Measurements from ENCODE around the gene CA10.

The CA10 gene

DNA sequence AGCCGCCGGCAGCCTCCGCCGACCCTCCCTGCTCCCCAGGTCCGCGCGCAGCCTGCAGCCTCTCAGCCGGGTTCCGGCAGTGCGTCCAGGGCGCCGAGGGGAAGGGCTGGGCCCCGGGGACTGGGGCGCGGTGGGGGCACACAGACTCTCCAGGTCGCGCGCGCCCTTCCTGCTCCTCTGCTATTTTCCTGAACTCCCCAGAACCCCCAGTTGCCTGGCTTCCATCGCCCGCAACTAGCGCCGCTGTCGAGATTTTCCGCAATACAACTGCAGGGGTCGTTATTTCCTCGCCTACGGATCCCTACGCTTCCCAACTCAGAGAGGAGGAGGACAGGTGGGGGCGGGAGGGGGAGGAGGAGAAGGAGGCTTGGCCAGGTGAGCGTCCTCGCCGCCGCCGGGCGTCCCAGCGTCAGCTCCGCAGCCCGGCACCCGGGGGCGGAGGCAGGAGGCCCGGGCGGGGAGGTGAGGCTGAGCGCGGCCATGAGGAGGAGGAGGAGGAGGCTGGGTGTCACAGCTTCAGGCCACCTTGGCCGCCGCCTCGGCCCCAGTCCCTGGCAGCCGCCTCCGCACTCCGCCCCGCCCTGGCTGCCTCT, at the start of gene CA10:
Gene CA10 (minus strand): TSS at position 265 of the 593 bp plus-strand sequence.
- DNase-seq (ENCODE audit: low read depth) = no peak

DNA sequence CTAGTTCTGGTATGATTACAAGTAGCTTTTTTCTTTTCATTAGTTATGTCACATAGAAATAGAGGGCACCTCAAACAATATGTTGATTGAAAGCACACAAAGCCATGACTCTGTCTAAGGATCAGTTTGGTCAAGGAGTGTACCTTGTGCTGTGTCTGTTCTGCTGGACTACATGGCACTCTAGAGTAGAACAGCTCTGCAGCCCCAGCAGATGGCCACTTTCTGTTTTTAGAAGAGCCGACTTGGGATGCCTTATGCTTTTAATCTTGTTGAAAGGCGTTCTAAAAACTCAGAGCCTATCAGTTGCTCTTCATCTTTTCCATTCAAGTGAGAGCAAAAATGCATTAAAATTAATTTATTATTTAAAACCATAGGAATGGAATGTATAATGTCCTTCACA, 49.3 kb upstream of the CA10 start:
- no peak for DNase-seq (ENCODE audit: low read depth)

DNA sequence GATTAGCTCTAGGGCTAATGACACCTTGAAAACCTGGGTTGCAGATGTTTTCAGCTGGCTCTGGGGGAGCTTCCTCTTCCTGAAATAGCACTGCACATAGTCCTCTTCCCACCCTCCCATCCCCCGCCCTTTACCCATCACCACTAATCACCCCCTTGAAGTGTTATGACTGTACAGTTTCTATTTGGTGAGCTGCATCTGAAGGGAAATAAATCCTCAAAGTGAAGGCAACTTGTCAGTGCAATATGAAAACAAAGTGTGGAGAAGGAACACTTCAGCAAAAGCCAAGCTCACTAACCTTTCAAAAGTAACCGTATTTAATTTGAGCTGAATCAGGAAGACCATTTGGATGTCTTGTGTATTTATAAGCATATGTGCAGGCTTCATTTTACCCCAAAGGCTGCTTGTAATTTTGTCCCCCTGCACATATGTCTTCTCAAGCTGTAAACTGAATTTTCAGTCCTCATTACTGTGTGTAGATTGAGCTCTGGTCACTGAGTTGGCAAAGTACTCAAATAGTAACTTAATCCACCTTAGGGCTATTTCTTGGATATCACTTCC, 44.1 kb upstream of the CA10 start:
- DNase-seq (ENCODE audit: low read depth) = no peak

DNA sequence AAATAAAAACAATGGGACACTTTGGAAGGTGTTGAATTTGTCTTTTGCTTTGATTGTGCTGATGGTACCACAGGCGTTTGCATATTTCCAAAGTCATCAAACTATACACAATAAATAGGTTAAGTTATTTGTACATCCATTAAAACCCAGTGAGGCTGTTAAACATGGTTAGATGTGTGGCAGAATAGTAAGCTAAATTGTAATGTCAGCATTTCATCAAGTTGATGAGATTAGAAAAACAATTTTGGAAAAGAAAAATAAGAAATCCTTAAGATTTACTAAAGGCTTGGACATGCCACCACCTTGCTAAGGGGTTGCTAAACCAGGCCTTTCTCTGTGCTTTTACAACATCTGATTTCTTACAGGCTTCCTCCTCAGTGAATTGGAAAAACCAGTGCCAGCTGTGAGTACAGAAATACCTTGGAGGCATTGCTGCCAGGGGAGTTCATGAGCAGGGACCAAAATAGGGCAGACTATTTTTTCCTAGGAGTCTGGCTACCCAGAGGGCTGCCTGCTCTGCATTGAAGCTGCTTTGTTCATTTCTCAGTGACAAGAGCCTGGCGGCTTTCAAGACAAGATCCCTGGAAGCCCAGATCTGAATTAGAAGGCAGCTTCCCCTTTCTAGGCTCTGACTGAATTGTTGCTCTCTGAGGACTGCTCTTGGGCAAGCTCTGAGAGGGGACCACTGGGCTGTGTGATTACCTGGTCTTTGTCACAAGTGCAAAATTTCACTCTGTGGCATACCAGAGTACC, 43.4 kb upstream of the CA10 start:
- DNase-seq (ENCODE audit: low read depth) = no peak

DNA sequence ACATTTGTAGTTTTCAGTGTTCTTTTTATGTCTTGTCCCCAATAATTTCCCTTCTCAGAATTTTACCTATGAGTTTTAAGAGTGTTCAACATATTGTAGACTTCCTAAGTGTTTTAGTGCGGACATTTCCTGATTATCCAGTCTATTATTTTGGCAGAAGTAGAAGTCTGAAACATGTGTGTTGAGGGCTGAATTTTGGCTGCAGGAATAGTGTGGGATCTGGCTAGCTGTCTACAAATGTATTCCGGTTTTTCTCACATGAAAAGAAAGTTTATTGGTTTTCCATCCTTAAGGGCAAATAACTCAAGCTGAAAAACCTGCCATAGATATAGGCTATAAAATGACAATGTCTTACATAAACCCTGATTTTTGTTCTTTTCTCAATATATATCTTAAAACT, 33.0 kb upstream of the CA10 start:
- no peak for DNase-seq (ENCODE audit: low read depth)

DNA sequence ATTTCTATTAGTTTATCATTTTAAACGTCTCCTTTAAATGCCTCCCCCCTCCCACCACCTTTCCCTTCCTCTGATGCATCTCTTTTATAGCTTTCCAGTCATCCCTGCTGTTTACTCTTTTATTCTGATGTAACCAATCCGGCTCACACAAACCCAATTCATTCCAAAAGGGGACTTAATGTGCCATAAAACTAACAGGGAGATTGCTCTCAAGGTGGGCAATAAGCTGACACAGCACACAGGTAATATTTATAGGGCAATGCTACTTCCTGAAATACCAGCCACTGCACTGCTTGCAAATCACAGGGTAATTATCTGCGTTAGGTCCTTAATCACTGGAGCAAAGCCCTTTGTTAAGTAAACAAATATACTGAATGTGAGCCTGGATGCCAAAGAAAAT, 23.3 kb upstream of the CA10 start:
- no peak for DNase-seq (ENCODE audit: low read depth)

DNA sequence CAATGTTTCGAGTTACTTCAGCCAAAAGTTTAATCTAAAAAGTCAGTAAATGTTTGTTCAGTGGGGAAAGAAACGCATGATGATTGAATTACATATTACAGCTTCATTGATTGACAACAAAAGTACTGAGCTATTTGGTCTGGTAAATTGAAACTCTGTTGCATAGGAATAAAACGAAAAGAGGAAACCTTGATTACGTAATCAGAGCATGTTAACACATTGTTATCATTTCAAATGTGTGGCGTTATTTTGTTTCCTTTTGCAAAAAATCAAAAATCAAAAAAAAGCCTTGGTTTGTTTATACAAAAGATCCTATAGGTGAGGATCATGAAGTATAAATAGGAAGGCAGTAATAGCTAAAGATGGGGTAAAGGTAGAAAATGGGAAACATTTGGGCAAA, 19.5 kb upstream of the CA10 start:
- no peak for DNase-seq (ENCODE audit: low read depth)

DNA sequence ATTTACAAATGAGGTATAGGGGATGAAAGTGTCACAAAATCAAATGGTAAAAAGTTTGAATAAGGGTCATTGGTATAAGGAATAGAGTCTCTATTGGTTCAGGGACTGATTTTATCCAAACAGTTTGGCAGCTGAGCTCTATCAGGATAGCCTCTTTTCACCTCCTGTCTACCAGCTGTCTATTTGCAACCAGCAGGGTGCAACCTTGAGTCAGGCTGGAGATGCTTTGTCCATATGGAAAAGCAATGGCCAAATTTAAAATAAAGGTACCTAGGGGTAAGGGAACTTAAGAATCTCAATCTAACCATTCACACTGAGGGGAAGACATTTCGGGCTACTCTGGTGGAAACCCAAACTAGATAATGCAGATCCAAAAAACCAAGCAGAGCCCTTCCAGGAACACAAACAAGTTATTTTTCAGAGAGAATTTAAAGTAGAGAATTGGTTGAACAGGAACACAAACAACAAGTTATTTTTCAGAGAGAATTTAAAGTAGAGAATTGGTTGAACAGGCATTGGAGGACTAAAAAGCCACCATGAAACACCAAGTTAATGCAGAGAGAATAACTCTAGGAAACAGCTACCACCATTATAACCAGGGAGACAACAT, 12.6 kb upstream of the CA10 start:
- DNase-seq (ENCODE audit: low read depth) = no peak

DNA sequence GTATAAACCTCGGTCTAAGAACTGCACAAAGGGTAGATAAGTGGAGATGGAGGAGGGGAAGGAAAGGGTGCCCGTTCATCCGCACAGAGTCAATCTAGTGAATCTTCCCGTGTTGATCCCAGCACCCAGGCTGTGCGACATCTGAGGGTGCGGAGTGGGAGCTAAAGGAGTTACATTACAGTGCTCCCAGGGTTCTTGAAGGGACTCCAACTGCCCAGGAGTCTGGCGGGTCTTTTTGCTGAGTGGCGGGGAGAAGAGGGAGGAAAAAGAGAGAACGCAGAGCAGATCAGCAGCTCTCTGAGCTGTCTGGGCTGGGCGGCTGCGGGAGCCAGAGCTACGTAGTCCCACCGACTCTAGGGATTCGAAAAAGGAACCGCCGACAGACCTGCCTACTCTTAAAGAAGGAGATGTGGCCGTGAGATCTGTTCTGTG, 1.6 kb upstream of the CA10 start:
- no peak for DNase-seq (ENCODE audit: low read depth)

DNA sequence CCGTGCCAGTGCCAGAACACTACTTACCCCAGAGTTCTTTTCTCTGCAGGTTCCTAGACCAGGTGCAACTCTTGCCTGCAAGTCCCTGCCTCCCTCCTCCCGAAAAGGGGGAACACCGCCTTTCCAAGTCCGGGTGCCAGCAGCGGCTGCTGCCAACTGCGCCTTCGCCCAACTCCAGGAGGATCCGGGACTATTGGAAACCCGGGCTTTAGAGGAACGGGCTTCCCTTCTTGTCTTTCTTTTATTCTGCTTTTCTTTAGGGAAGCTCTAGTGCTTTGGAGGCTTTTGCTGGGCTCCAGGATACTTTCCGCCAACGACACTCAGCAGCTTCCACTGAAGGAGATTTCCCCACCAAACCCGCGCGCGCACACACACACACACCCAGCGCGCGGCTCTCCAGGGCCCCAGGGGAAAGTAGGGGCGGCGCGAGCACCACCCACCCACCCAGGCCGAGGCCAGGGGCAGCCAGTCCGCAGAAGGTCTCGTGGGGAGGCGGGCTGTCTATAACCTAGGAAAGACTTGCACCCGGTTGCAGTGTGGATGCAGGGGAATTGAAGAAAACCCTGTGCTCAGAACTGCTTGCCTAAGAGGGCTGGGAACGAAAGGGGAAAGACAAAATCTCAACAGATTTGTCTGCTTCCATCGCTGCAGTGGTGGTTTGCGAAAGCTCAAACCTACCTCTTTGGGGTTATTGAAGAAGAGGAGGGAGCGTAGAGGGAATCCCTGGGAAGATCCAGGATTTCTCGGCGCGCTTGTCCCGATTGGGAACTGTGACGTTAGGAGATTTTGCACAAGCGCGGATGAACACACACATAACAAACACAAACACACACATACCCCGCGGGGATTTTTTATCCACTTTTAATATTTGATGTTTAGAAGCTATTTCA, 977 bp upstream of the CA10 start:
- no peak for DNase-seq (ENCODE audit: low read depth)

DNA sequence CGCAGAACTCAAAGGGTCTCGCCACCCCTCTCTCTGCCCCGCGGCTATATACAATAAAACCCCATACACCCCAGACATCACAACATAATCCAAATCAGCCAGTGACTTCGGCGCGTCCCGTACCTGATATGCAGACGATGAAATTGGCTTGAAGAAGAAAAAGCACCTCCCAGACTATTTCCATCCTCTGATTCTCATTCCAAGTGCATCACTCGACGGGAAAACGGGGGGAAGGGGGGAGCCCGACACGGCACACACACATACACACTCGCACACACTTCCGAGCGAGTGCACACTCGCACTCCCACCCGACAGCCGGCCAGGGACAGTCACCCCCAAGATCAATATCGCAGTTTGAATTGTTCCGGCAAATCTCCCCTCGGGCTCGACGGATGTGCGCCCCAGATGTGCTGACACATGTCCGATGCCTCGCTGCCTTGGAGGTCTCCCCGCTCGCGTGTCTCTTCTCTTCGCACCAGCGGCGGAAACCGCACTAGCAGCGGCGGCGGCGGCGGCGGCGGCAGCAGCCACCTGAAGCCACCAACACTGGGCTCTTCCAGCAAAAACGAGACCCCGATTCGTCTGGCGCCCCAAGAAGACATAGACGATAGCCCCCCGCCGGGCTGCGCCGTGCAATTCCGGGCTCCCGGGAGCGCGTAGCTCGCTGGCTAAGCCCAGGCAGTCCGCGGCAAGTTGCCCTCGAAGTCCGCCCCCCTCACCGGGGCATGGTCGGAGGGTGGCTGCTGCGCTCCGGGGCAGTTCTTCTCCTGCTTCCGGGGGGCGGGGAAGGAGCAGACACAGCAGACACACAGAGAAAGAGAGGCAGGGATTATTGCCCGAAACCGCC, 688 bp downstream of the CA10 start:
- no peak for DNase-seq (ENCODE audit: low read depth)

DNA sequence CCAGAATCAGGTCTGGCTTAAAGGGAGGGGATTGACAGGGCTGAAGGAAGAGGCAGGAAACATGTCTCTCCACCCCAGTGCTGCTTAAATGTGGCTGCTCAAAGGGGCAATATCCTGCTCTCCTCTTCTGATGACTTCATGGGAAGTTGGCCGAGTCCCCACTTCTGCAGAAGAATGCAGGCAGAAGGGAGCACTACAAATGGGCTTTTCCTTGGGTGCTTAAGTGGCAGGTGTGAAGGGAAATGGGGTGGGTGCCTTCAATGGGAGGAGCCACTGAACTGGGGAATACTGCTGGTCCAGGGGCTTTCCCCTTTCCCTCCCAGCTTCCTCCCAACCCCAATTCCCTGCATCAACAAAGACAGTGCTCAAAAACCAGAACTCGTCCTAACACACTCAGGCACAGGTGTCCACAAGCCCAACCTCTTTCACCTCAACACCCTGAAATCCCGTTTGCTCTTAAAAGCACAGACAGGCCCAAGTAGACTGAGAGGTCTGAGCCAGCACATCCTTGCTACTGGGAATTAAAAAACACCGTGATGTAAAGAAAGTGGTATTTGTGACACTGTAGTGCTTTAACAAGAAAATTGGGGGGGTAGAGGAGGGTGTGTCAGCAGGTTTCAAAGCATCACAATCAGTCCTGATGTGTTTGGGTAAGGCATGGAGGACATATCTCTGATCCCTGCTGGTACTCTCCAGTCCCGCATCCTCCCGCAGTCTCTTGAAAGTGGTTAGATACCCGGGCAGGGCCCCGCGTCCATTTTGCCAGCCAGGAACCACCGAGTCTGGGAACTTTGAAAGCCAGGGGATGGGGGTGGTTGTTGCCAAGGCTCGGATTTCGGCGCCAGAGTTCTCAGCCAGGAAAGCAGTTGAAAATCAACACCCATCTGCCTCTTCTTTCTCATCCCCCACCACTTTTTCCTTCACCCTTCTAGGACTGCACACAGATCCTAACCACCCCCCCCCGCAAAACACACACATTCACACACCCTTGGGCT, 1.6 kb downstream of the CA10 start:
- DNase-seq (ENCODE audit: low read depth) = no peak

DNA sequence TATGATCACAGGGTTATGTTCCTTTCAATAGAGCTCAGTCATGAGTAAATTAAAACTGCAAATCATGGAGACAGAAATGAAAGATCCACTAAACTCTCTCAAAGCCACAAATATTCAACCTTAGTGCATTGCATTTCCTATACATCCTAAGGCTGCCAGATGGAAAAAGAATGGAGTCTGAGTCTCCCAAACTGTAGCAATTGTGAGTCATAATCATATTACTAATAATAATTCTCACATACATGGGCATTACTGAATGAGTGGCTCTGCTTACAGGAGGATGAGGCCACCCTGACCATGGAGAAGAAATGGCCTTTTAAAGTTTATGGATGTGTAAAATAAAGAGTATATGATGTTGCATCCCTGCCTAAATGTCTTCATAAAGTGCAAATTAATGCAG, 3.2 kb downstream of the CA10 start:
- DNase-seq (ENCODE audit: low read depth) = no peak

DNA sequence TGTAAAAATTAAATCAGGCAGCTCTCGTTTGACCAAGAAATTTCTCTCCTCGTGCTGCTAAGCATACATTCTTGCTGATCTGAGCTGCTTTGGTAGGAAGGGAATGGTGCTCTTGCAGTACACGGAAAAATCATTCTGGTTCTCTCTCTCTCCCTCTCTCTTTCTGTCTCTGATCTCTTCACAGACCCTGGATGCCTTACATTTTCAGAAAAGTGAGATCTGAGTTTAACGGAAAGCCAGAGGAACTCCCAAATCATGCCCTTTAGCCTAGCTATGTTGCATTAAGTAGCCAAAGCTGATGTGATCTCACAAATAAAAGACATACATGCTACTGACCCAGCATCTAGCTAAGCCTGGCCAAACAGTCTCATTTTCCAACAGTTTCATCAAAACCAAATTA, 4.0 kb downstream of the CA10 start:
- no peak for DNase-seq (ENCODE audit: low read depth)

DNA sequence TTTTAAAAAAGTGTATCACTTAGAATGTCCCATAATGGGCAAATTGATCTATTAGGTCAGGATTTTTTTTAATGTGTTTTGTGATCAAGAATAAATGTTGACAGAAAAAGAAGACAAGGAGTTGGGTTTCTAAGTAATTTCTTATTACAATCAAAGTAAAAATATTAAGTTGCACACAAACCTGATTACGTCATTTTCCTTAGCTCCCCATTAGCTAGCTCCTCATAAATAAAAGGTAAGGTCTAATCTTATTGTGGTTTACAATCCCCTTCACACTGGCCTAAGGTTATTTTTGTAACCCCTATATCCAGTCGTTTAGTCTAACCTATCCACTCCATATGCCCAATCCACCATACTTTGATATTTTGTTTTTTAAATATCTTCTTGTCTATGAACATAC, 7.6 kb downstream of the CA10 start:
- no peak for DNase-seq (ENCODE audit: low read depth)

DNA sequence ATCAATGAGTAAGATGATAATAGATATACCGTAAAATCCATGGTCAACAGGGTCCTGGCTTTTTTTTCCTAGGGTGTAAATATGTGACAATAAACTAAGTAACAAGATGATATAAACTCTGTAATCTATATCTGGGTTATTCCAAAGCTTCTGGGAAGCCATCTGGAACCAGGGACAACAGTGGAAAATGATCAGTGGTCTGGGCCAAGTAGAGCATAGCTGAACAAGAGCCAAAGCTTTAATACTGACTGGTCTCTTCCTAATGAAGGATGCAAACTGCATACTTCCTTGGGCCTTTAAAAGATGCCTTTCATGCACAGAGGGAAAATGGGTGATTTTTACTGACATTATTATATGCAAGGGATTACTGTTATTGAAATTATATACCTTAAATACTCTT, 8.9 kb downstream of the CA10 start:
- no peak for DNase-seq (ENCODE audit: low read depth)

DNA sequence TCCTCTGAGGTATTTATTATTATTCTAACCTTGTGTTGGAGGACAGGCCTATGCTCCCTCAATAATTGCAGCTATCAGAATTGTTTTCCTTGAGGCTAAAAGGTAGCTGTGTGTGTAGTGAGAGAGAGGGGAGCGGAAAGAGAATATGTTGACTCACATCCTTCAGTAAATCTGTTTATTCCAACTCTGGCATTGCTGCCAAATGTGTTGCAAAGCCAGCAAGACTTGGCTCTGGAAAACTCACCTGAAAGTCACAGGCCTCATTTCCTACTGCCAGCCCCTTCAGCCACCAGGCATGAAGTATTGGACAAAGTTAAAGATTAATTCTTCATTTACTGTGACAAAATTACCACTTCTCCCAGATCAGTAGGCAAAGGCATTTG, 9.6 kb downstream of the CA10 start:
- no peak for DNase-seq (ENCODE audit: low read depth)

DNA sequence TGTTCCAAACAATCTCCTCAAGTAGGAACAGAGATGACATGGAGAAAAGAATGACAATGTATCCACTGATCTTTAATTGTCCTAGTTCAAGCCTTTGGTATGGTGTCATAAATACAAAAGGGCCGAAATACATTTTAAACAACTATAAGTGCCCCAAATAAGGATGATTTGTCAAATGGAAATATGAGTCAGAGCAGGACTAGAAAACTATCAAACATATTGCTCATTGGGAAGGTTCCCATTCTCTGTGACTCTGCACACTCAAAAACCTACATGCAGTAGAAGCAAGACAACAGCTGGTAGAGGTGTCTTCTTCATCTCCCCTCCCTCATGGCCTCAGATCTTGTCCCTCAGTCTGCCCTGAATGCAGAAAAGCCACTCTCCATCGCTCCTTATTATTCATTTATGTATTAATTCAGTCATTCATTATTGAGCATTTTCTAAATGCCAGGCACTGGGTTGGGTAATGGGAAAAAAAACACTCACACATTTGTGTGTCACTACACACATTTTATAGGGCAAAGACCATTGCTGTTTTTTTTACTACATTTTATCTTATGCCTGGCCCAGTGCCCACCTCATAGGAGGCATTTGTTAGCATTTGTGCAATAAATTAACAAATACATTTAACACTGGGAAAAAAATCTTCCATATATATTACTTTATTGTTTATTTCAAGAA, 10.1 kb downstream of the CA10 start:
- no peak for DNase-seq (ENCODE audit: low read depth)

DNA sequence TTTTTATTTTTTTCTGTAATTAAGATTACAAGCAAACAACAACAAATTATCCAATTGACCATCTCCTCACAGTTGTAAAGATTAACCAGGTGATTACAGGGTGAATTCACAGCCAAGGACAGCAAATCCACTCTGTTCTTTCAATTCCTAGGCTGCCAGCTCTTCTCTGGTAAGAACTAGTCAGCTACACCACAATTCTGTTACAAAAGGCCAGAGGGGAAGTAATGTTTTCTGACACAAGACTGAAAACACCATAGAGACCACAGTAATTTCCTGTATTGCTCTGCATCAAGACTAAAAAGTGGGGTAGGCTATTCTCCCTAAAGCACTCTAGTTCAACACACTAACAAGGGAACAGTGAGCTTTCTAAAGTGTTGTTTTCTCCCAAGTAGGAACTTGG, 10.6 kb downstream of the CA10 start:
- no peak for DNase-seq (ENCODE audit: low read depth)

DNA sequence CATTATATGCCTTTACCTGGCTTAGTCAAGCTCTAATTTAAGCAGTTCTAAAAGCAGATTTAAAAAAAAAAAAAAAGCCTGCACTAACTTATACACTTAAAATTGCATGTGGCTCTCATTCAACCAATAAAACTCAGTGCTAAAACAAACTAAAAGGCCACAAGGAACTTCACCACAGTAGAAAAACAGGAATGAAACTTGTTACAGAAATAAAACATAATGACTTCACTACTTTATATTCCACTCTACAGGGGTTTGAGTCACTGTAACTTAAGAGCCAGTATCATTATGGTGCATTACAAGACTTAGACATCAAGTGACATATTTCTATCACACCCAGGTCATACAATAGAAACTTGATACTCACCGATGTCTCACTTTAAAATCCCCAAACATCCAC, 11.1 kb downstream of the CA10 start:
- no peak for DNase-seq (ENCODE audit: low read depth)

Data from GM04503 (cell line).